Measurements from ENCODE around the gene ZBTB39. TPM values are rescaled to one million over a fixed set of nuclear protein-coding genes. Genes with fewer than 3 reads are reported as not detected.

The ZBTB39 gene
- total and polyA plus RNA-seq, 2 of the 13 experiments (the other 11 are each of a cell fraction or from before 2014, with no cell fraction given) = 6.5 to 6.9 TPM

GRCh38 chr12:57003395-57003794, 3.0 kb downstream of the ZBTB39 start (continued):
- TF ChIP-seq, protein P1, sequence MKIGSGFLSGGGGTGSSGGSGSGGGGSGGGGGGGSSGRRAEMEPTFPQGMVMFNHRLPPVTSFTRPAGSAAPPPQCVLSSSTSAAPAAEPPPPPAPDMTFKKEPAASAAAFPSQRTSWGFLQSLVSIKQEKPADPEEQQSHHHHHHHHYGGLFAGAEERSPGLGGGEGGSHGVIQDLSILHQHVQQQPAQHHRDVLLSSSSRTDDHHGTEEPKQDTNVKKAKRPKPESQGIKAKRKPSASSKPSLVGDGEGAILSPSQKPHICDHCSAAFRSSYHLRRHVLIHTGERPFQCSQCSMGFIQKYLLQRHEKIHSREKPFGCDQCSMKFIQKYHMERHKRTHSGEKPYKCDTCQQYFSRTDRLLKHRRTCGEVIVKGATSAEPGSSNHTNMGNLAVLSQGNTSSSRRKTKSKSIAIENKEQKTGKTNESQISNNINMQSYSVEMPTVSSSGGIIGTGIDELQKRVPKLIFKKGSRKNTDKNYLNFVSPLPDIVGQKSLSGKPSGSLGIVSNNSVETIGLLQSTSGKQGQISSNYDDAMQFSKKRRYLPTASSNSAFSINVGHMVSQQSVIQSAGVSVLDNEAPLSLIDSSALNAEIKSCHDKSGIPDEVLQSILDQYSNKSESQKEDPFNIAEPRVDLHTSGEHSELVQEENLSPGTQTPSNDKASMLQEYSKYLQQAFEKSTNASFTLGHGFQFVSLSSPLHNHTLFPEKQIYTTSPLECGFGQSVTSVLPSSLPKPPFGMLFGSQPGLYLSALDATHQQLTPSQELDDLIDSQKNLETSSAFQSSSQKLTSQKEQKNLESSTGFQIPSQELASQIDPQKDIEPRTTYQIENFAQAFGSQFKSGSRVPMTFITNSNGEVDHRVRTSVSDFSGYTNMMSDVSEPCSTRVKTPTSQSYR (CRISPR knock-in tag; IDR thresholded peaks at IDR 0.05; ENCODE audit: borderline replicate concordance) = no peak
- TF ChIP-seq ZBTB39 (CRISPR knock-in tag; IDR thresholded peaks at IDR 0.05) (no peak), SMYD3 (CRISPR knock-in tag; IDR thresholded peaks at IDR 0.05) (no peak)

DNA sequence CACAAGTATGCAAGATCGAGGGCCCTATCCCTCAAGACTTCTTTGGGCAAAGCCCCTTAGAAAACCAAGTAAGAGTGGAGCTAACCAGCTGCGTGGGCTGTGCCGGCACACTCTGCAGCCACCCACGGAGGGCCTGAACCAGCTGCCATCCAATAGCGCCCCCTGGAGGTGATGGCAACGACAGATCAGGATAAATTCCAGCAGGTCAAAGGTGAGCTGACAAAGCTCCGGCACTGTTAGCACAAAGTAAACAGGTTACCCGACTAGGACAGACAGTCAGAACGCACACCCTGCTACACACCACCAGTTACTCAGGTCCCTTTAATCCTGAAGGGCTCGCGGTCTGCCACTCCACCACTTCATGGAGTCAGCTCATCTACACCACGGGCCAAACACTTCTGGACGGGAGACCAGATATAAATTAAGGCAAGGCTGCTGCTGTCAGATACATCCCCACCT, 4.9 kb downstream of the ZBTB39 start:
- no TSS peak for BruUV-seq (replicated peaks)
- peaks cover 28% of the 10 kb centered on the region for H3K4me1 ChIP-seq (ENCODE audit: insufficient read depth, low read length)
- 9% methylated on average over 7 of the region's 13 CpGs for WGBS (ENCODE audit: low lambda C conversion rate)
- no peak overlapping the region for H3K4me3 ChIP-seq (replicated peaks in 1 of 3; ENCODE audit: insufficient read depth in 1 of 3, low read depth in 2 of 3, low read length in 3 of 3)
- H4K20me1 ChIP-seq (ENCODE audit: insufficient read depth, low read length) = peaks cover 4% of the 10 kb centered on the region
- peak; percentile 93 for ATAC-seq
- no peak overlapping the region for H3K9ac ChIP-seq (ENCODE audit: insufficient read depth, low read depth, low read length)
- H3K27ac ChIP-seq (ENCODE audit: extremely low read length, insufficient read depth, low read length) = peak overlapping the region; percentile 14
- ChIA-PET POLR2A (interaction anchor here (0.9 to 1.1 kb wide), 3 partner anchors 110 to 276 kb away, joined by 4 to 7 read pairs (median 5); partner anchors contain the start of genes HSD17B6, NACA and STAT6), CTCF (ENCODE audit: low intra/inter-chr PET ratio, low total read pairs) (interaction anchor here (0.7 to 2.2 kb wide), 4 partner anchors 14 to 239 kb away, joined by 3 to 11 read pairs (median 4); no protein-coding TSS in a partner anchor)
- peak overlapping the region; percentile 57 for H3K4me2 ChIP-seq (ENCODE audit: low read depth, low read length)
- no peaks in the 10 kb centered on the region for H3K9me3 ChIP-seq (ENCODE audit: low read length)
- intact Hi-C loops (cut with micrococcal nuclease; ENCODE audit: unreplicated experiment) = loop anchor here (5.0 kb wide), 2 partner anchors 54 to 249 kb away; partner anchors contain the start of gene PRIM1
- H3K36me3 ChIP-seq (replicated peaks in 1 of 2; ENCODE audit: control insufficient read depth in 1 of 2, insufficient read depth in 2 of 2, low read length in 2 of 2) = peaks cover 13 to 34% of the 10 kb centered on the region in 2 experiments
- peaks cover 16% of the 10 kb centered on the region for H3K79me2 ChIP-seq (ENCODE audit: insufficient read depth, low read length)
- peak; percentile 87 for DNase-seq (ENCODE audit: low spot score)
- peak; percentile 98 for FAIRE-seq
- H3K27me3 ChIP-seq (ENCODE audit: control insufficient read depth in 1 of 2, insufficient read depth in 2 of 2, low read length in 2 of 2) = no peaks in the 10 kb centered on the region; a peak in 2 of 5 replicates
- in situ Hi-C loops (cut with HindIII; ENCODE audit: extremely low pct_ligation_motif_present, low pct_unique_long_range_greater_than_20kb) = no loop called here
- H2AFZ ChIP-seq (ENCODE audit: low read length) = no peak overlapping the region
- TF ChIP-seq GMEB2 (CRISPR knock-in tag; IDR thresholded peaks at IDR 0.05; ENCODE audit: low read depth) (no peak), MLX (CRISPR knock-in tag; IDR thresholded peaks at IDR 0.05) (peak; percentile 28; the same call in 1 of the 2 replicates), CEBPB (IDR thresholded peaks at IDR 0.05; ENCODE audit: borderline replicate concordance, low read depth, low read length) (no peak), SAP130 (CRISPR knock-in tag; IDR thresholded peaks at IDR 0.05; ENCODE audit: low read depth) (peak; percentile 84), ZNF850 (CRISPR knock-in tag; conservative IDR thresholded peaks at IDR 0.05) (no peak), JUND (CRISPR knock-in tag; IDR thresholded peaks at IDR 0.05) (peak; percentile 51; the same call in 1 of the 2 replicates), TBL1XR1 (IDR thresholded peaks at IDR 0.05; ENCODE audit: borderline replicate concordance, low read length, partially characterized antibody) (peak; percentile 27), HOXA3 (CRISPR knock-in tag; IDR thresholded peaks at IDR 0.05) (peak; percentile 63; the same call in 1 of the 2 replicates)
